Measurements from ENCODE around the gene ASB18. TPM values are rescaled to one million over a fixed set of nuclear protein-coding genes. Genes with fewer than 3 reads are reported as not detected.

ASB18 gene
- total and polyA plus RNA-seq, 4 donors, result not detected

- peaks cover 0 to 2% (median 0%) of the 10 kb centered on the region in 4 donors for H3K27me3 ChIP-seq (ENCODE audit: control insufficient read depth in 4 of 4, insufficient read depth in 4 of 4, low read length in 3 of 4)
- TF ChIP-seq MAX (IDR thresholded peaks at IDR 0.05), result no peak
- TF ChIP-seq TAF1 (conservative IDR thresholded peaks at IDR 0.05), result no peak
- TF ChIP-seq RXRA (IDR thresholded peaks at IDR 0.05), result no peak
- no peak for TF ChIP-seq GABPA (IDR thresholded peaks at IDR 0.05 in 1 of 2, conservative IDR thresholded peaks at IDR 0.05 in 1 of 2)
- no peak for TF ChIP-seq JUND (IDR thresholded peaks at IDR 0.05)
- no peak for TF ChIP-seq HNF4A (conservative IDR thresholded peaks at IDR 0.05)
- no peak for TF ChIP-seq EGR1 (IDR thresholded peaks at IDR 0.05; ENCODE audit: low read depth in 2 of 2)
- TF ChIP-seq SP1 (IDR thresholded peaks at IDR 0.05), result no peak
- no peak for TF ChIP-seq REST (IDR thresholded peaks at IDR 0.05)
- no peak for TF ChIP-seq RAD21 (IDR thresholded peaks at IDR 0.05)
- no peak for TF ChIP-seq HNF4G (IDR thresholded peaks at IDR 0.05)
- TF ChIP-seq NR2F2 (IDR thresholded peaks at IDR 0.05), result no peak
- no peak for TF ChIP-seq FOXA2 (IDR thresholded peaks at IDR 0.05)
- no peak for TF ChIP-seq FOXA1 (IDR thresholded peaks at IDR 0.05)
- no peak for TF ChIP-seq ATF3 (IDR thresholded peaks at IDR 0.05)
- TF ChIP-seq CTCF (IDR thresholded peaks at IDR 0.05; ENCODE audit: low read depth, low read length, missing input control), result no peak
- TF ChIP-seq YY1 (IDR thresholded peaks at IDR 0.05), result no peak
- H3K36me3 ChIP-seq (ENCODE audit: control insufficient read depth in 4 of 4, insufficient read depth in 3 of 4, low read depth in 1 of 4, low read length in 3 of 4), result no peaks in the 10 kb centered on the region
- WGBS, result 76% methylated on average over 1 of the region's 1 CpG
- no peak overlapping the region for H3K9ac ChIP-seq (ENCODE audit: low read depth in 1 of 2, low read length in 2 of 2)
- DNase-seq (ENCODE audit: low spot score), result no peak
- H3K4me3 ChIP-seq (ENCODE audit: low read depth in 1 of 3, low read length in 3 of 3), result no peak overlapping the region
- no peak overlapping the region for H3K27ac ChIP-seq (ENCODE audit: low read depth in 1 of 2, low read length in 2 of 2)
- H3K4me1 ChIP-seq (ENCODE audit: control insufficient read depth in 4 of 4, insufficient read depth in 4 of 4, low read length in 3 of 4), result no peaks in the 10 kb centered on the region
- peaks cover 2 to 7% (median 5%) of the 10 kb centered on the region in 4 donors for H3K9me3 ChIP-seq (ENCODE audit: control insufficient read depth in 4 of 4, low read length in 3 of 4)
These were observed 18.2 kb upstream of the ASB18 start for GRCh38 chr2:236282406-236282805.

GRCh38 chr2:236281423-236281822, 17.2 kb upstream of the ASB18 start:
- 66% methylated on average over 3 of the region's 3 CpGs for WGBS
- H3K4me3 ChIP-seq (ENCODE audit: low read depth in 1 of 3, low read length in 3 of 3), result no peak overlapping the region
- peaks cover 2 to 10% (median 5%) of the 10 kb centered on the region in 4 donors for H3K9me3 ChIP-seq (ENCODE audit: control insufficient read depth in 4 of 4, low read length in 3 of 4)
- H3K36me3 ChIP-seq (ENCODE audit: control insufficient read depth in 4 of 4, insufficient read depth in 3 of 4, low read depth in 1 of 4, low read length in 3 of 4), result no peaks in the 10 kb centered on the region
- DNase-seq (ENCODE audit: low spot score), result no peak
- H3K27ac ChIP-seq (ENCODE audit: low read depth in 1 of 2, low read length in 2 of 2), result no peak overlapping the region
- H3K9ac ChIP-seq (ENCODE audit: low read depth in 1 of 2, low read length in 2 of 2), result no peak overlapping the region
- peaks cover 0 to 2% (median 0%) of the 10 kb centered on the region in 4 donors for H3K27me3 ChIP-seq (ENCODE audit: control insufficient read depth in 4 of 4, insufficient read depth in 4 of 4, low read length in 3 of 4)
- H3K4me1 ChIP-seq (ENCODE audit: control insufficient read depth in 4 of 4, insufficient read depth in 4 of 4, low read length in 3 of 4), result no peaks in the 10 kb centered on the region
- TF ChIP-seq FOXA1 (IDR thresholded peaks at IDR 0.05) (no peak), ZBTB33 (IDR thresholded peaks at IDR 0.05) (no peak), TAF1 (conservative IDR thresholded peaks at IDR 0.05) (no peak), CTCF (IDR thresholded peaks at IDR 0.05; ENCODE audit: low read depth, low read length, missing input control) (no peak), HNF4G (IDR thresholded peaks at IDR 0.05) (no peak), NR2F2 (IDR thresholded peaks at IDR 0.05) (no peak), JUND (IDR thresholded peaks at IDR 0.05) (no peak), FOXA2 (IDR thresholded peaks at IDR 0.05) (no peak), SP1 (IDR thresholded peaks at IDR 0.05) (no peak), HNF4A (conservative IDR thresholded peaks at IDR 0.05) (no peak), MAX (IDR thresholded peaks at IDR 0.05) (no peak), ATF3 (IDR thresholded peaks at IDR 0.05) (no peak), RAD21 (IDR thresholded peaks at IDR 0.05) (no peak)
